Esophagus squamous epithelium (tissue), 5 donors: Measurements from ENCODE around the gene CATSPERZ. TPM values are rescaled to one million over a fixed set of nuclear protein-coding genes. Genes with fewer than 3 reads are reported as not detected.

Source experiments
- DNase-seq: peaks from one replicate; lab custom pipeline; 2025; lab: John Stamatoyannopoulos, UW
- H3K27ac ChIP-seq, 4 donors: fragments of 200-600 bp; sonication (generic); one replicate each; pipeline ENCODE4 v1.5.1; 2016 to 2019; ENCODE audit warnings: mild to moderate bottlenecking in 1 of 4
- H3K27me3 ChIP-seq, 4 donors: fragments of 200-600 bp; sonication (generic); 1 replicate in 3 of 4; 2 replicates in 1 of 4; pipeline versions ENCODE4 v1.5.1 to v1.6.0; 2017 to 2021; ENCODE audit warnings: antibody characterized with exemption in 1 of 4
- H3K36me3 ChIP-seq, 3 donors: fragments of 200-600 bp; sonication (generic); one replicate each; pipeline ENCODE4 v1.5.1; 2016 to 2019
- H3K4me1 ChIP-seq, 3 donors: fragments of 200-600 bp; sonication (generic); one replicate each; pipeline ENCODE4 v1.5.1; 2017 to 2019
- H3K4me3 ChIP-seq, 4 donors: fragments of 200-600 bp; sonication (generic); 1 replicate in 3 of 4; 2 replicates in 1 of 4; pipeline ENCODE4 v1.5.1; 2016 to 2019; ENCODE audit warnings: mild to moderate bottlenecking in 2 of 4, moderate library complexity in 1 of 4
- H3K9me3 ChIP-seq, 3 donors: fragments of 200-600 bp; sonication (generic); one replicate each; pipeline ENCODE4 v1.5.1; 2016 to 2019
- CTCF ChIP-seq, 6 experiments: fragments of 450-650 bp in 4 of 6; fragments of 200-600 bp in 2 of 6; sonication (generic) in 2 of 6; IDR thresholded peaks; one replicate each; pipeline ENCODE4 v1.5.1; 2016 to 2019; ENCODE audit warnings: antibody characterized with exemption in 6 of 6, mild to moderate bottlenecking in 4 of 6, moderate library complexity in 4 of 6
- POLR2A ChIP-seq, 4 donors: fragments of 450-650 bp; IDR thresholded peaks; one replicate each; pipeline ENCODE4 v1.6.1; 2017; ENCODE audit warnings: antibody characterized with exemption in 4 of 4, mild to moderate bottlenecking in 4 of 4, moderate library complexity in 3 of 4
- WGBS, 2 donors: methylation state at CpG; one replicate each; pipeline ENCODE4 v1.1.5; 2018; 5-methylcytosine and 5-hydroxymethylcytosine counted together
- intact Hi-C: fragments of 100-400 bp; cut with DNase I; formaldehyde crosslinking; loops from one replicate; pipeline ENCODE4 v1.15.0; 2022
- total RNA-seq, 4 donors: library from RNA; depleted of rRNA; stranded (reverse); fragments of >200 nt; gene quantifications; one replicate each; pipeline ENCODE4 v1.1.0, GENCODE V29; 2016
- donor health status: DM: yes; HTN: yes; CAD: no.

Gene CATSPERZ
- total RNA-seq, 4 donors from 2014 or later: not detected

- TF ChIP-seq POLR2A (IDR thresholded peaks at IDR 0.05): no peak
- Histone ChIP-seq H3K4me3 (peak overlapping the region; percentile 35 to 86 (median 74)), H3K4me1 (peaks cover 38 to 69% (median 42%) of the 10 kb centered on the region in 3 donors)
Measured at GRCh38 chr11:64304032-64304315, 3.8 kb downstream of the CATSPERZ start.

GRCh38 chr11:64304316-64305072, 4.3 kb downstream of the CATSPERZ start:
- DNase-seq: peak; percentile 67
- Histone ChIP-seq H3K4me1 (peaks cover 33 to 64% (median 37%) of the 10 kb centered on the region in 3 donors), H3K36me3 (peaks cover 0 to 24% (median 0%) of the 10 kb centered on the region in 3 donors), H3K27me3 (peaks cover 0 to 35% (median 6%) of the 10 kb centered on the region in 4 donors), H3K4me3 (peak overlapping the region; percentile 35 to 86 (median 74)), H3K9me3 (no peaks in the 10 kb centered on the region), H3K27ac (peak overlapping the region; percentile 92 to 97 (median 94))
- intact Hi-C loops: loop anchor here (5.0 kb wide), 1 partner anchor 102 kb away; no protein-coding TSS in a partner anchor
- peak; percentile 81 to 95 (median 92) for TF ChIP-seq CTCF (IDR thresholded peaks at IDR 0.05)
- TF ChIP-seq POLR2A (IDR thresholded peaks at IDR 0.05): peak in 1 of 4 donors; percentile 19
- WGBS, 2 donors: 0% methylated on average over 14 to 19 of the region's 46 CpGs

More at GRCh38 chr11:64304032-64304315, 3.8 kb downstream of the CATSPERZ start:
- no peak for DNase-seq
- intact Hi-C loops: loop anchor here (5.0 kb wide), 1 partner anchor 102 kb away; no protein-coding TSS in a partner anchor
- 46 to 80% methylated on average over 2 to 4 of the region's 5 CpGs for WGBS, 2 donors
- Histone ChIP-seq H3K36me3 (peaks cover 0 to 22% (median 0%) of the 10 kb centered on the region in 3 donors), H3K9me3 (no peaks in the 10 kb centered on the region), H3K27ac (peak overlapping the region; percentile 92 to 97 (median 94)), H3K27me3 (peaks cover 0 to 40% (median 10%) of the 10 kb centered on the region in 4 donors)

DNA sequence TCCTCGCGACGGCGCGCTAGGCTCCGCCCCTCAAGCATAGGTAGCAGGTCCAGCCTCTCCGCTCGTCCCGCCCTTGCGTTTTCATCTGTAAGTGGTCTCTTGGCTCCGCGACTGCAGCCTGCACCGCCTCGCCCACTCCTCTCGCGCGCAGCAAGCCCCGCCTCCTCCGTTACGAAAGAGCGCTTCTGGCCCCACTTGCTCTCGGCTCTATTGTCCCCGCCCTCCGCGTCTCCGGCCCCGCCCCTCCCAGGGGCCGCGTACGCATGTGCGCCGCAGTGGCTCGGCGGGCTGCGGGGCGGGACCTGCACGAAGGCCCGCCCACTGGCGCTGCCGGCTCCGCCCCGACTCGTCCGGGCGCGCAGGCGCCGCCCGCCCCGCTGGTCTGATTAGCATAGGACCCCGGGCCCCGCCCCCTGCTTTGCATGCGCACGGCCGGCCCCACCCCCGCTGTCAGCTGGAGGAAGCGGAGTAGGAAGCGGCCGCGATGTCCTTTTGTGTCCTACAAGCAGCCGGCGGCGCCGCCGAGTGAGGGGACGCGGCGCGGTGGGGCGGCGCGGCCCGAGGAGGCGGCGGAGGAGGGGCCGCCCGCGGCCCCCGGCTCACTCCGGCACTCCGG, 5.0 kb downstream of the CATSPERZ start, which contains the start of gene ESRRA:
TSS of gene ESRRA (plus strand) at position 450 of the 616 bp plus-strand sequence. CDS start 1,656 bp downstream, outside the sequence.
- DNase-seq: peak; percentile 98
- peaks cover 26 to 64% (median 30%) of the 10 kb centered on the region in 3 donors for H3K4me1 ChIP-seq
- H3K27ac ChIP-seq: peak within 1 kb of the TSS; percentile 92 to 97 (median 94)
- peaks cover 0 to 24% (median 0%) of the 10 kb centered on the region in 3 donors for H3K36me3 ChIP-seq
- intact Hi-C loops: no loop called here
- TF ChIP-seq CTCF (IDR thresholded peaks at IDR 0.05) (peak in 1 of 6 experiments; percentile 18), POLR2A (IDR thresholded peaks at IDR 0.05) (peak in 3 of 4 donors; percentile 31 to 75 (median 70))
- H3K9me3 ChIP-seq: no peaks in the 10 kb centered on the region
- H3K27me3 ChIP-seq: peaks cover 0 to 28% (median under 1%) of the 10 kb centered on the region in 4 donors
- WGBS, 2 donors: 0% methylated on average over 6 to 8 of the region's 81 CpGs
- H3K4me3 ChIP-seq: peak within 1 kb of the TSS; percentile 71 to 86 (median 74)

DNA sequence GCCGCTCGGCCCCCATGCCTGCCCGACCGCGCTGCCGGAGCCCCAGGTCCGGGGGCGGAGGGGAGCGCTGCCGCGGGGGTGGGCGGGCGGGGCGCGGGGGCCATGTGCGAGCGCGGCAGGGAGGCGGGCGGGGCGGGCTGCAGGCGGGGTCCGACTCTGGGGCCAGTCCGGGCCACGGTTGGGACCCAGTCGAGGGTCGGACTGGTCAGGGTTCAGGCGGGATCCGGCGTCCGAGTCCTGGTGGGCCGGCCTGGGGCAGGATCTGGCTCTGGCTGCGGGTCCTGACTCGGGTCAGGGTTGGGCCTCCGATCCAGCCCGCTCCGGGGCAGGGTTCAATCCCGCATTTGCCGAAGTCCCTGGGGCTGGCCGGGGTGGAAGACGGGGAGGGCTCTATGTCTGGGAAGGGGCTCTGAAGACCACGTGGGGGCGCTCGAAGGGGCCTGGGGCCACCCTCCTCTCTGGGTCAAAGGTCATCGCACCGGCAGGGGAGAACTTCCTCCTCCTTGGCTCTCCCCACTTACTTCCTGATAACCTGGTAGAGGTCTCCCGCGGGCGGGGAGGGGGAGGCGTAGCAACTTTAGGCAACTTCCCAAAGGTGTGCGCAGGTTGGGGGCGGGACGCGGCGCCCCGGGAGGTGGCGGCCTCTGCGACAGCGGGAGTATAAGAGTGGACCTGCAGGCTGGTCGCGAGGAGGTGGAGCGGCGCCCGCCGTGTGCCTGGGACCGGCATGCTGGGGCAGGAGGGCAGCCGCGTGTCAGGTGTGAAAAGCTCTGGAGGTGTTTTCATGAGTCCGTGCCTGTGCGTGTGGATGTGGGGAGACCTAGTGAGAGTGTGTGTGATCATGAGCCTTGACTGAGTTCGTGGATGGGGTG, 5.8 kb downstream of the CATSPERZ start:
- H3K36me3 ChIP-seq: peaks cover 0 to 24% (median 0%) of the 10 kb centered on the region in 3 donors
- H3K27me3 ChIP-seq: peaks cover 0 to 21% (median 0%) of the 10 kb centered on the region in 4 donors
- TF ChIP-seq CTCF (IDR thresholded peaks at IDR 0.05) (peak in 1 of 6 experiments; percentile 18), POLR2A (IDR thresholded peaks at IDR 0.05) (peak in 1 of 4 donors; percentile 49)
- H3K4me1 ChIP-seq: peaks cover 25 to 64% (median 28%) of the 10 kb centered on the region in 3 donors
- peak; percentile 52 for DNase-seq
- no peaks in the 10 kb centered on the region for H3K9me3 ChIP-seq
- peak overlapping the region; percentile 71 to 86 (median 74) for H3K4me3 ChIP-seq
- 0 to 7% methylated on average over 6 to 16 of the region's 71 CpGs for WGBS, 2 donors
- peak overlapping the region; percentile 92 to 97 (median 94) for H3K27ac ChIP-seq
- intact Hi-C loops: no loop called here

GRCh38 chr11:64306563-64306875, 6.4 kb downstream of the CATSPERZ start:
- Histone ChIP-seq H3K4me3 (peak overlapping the region; percentile 71 to 86 (median 74)), H3K4me1 (peaks cover 30 to 64% (median 30%) of the 10 kb centered on the region in 3 donors), H3K9me3 (no peaks in the 10 kb centered on the region), H3K36me3 (peaks cover 0 to 24% (median 0%) of the 10 kb centered on the region in 3 donors), H3K27me3 (peaks cover 0 to 15% (median 0%) of the 10 kb centered on the region in 4 donors), H3K27ac (peak overlapping the region; percentile 92 to 97 (median 94))
- intact Hi-C loops: no loop called here
- no peak for DNase-seq
- WGBS, 2 donors: 10 to 14% methylated on average over 7 to 8 of the region's 9 CpGs
- no peak for TF ChIP-seq CTCF (IDR thresholded peaks at IDR 0.05)
- no peak for TF ChIP-seq POLR2A (IDR thresholded peaks at IDR 0.05)
